Esophagus mucosa (tissue), 1 donor: Measurements from ENCODE around the gene SSUH2. TPM values are rescaled to one million over a fixed set of nuclear protein-coding genes. Genes with fewer than 3 reads are reported as not detected.
A peak's percentile ranks its signal among the peaks of the same experiment; 100 is the strongest.

Experiments
- ATAC-seq: fragments of 200-7000 bp; cut with Tn5 transposase; one replicate; pipeline ENCODE4 v1.9.1; 2020
- total RNA-seq: library from RNA; stranded (reverse); gene quantifications from one replicate; pipeline ENCODE4 v1.2.4, GENCODE V29; 2023
- donor health status: DM: yes; HTN: yes; CAD: no.

SSUH2 gene
- total RNA-seq, 1 donor from 2014 or later = 0.36 TPM

DNA sequence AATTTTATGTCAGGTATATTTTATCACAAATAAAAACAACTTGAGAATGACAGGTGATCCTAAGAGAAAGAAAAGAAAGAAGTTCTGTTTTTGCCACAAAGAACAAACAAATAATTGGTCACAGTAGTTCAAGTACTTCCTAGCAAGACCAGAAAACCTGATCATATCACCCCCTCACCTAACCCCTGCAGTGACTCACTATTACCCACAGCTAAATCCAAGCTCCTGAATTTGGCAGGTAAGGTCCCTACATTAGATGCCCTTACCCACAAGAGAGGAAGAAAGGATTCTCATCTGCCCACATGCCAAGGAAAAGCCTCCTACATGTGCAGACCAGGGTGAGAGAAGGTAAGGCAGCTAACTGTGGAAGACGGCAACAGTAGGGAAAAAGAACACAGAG is 4.4 kb downstream of the SSUH2 start:
- ATAC-seq = no peak

DNA sequence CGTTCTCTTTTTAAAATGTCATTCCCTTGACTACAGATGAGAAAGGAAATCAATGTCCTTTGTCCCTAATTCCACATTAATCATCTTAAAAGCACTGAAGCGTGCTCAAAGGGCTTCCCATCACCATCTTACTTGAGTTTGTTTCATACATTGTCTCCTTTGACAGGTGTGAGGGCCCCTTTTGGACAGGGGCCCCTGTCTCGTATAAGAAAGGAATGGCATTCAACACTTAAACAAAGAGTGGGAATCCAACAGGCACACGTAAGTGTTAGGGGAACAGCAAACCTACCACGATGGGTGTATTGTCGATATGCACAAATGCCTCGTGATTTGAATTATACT is 5.0 kb downstream of the SSUH2 start:
- no peak for ATAC-seq

DNA sequence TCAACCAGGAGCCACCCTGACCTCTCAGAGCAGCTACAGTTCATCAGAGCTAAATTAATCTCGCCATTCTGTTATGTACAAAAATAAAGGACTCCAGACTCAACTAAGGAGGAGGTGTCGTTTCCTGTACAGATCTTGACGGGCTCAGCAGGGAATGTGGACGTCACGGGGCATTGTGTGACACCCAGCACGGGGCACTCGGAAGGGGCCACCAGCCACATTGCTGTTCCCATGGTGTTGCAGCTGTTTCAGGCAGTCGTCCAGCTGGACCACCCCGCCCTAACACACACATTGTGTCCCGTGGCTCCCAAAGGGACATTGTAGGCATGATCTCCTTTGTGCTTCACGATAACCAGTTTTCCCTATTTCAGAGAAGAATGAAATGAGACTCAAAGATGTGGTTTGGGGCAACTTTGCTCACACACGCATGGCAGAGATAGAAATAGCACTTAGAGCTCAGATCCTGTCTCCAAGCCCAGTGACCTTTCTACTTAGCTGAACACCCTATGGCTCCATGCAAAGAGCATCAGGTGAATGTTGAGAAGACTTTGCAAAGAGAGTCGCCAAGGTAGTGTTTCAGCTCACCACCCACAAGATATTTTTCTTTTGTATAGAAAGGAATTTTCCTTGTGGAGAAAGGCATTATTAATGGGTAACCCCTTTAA is 5.5 kb downstream of the SSUH2 start:
- ATAC-seq = peak; percentile 23

DNA sequence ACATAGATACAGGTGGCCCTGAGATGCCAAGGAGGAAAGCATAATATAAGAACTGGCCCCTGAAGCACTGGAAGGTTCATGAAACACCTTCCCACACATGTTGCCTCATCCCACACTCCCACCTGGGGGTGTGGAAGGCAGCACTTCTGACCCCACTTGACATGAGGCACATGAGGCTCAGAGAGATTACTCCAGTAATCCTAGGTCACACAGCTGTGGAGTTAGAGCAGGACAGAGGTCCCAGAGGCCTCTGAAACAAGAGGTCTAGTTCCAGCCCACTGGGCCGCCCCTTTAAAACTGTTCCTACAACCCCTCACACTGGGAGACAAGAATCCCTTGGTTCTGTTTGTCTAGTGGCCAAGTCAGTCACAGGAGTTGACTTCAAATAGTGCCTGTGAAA is 7.2 kb downstream of the SSUH2 start:
- ATAC-seq = no peak

DNA sequence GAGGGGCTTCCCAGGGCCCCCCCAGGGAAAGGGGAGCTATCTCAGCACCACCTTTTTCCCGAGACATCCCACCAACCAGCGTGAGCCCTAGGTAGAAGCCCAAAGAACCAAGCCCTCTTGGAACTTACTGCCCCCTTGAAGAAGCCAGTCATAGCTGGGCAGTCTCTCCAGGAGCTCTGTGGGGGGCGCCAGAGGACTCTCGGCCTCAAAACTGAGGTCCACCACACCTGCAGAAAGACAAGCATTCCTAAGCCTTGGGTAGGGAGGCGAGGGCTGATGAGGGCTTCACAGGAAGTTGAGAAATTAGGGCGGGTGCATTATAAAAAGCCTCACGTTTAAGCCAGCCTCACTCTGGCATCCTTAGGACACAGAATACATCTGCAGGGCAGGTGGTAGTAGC is 9.0 kb downstream of the SSUH2 start:
- no peak for ATAC-seq

DNA sequence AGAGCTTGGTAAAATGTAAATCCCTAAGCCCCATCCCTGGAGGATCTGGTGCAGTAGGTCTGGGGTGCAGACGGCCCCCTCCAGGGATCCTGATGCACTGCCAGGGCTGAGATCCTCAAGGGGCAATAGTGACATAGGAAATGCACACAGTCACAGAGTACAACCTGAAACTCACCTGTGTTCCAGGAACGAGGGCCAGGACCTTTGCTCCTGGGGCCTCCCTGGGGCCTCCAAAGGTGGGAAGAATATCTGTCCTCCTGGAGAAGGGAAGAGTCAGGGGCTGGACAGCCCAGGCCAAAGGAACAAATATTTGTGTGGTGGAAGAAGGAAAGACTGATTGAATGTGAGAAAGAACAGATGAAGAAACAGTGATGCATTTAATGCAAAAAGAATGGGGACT is 9.5 kb downstream of the SSUH2 start:
- no peak for ATAC-seq

DNA sequence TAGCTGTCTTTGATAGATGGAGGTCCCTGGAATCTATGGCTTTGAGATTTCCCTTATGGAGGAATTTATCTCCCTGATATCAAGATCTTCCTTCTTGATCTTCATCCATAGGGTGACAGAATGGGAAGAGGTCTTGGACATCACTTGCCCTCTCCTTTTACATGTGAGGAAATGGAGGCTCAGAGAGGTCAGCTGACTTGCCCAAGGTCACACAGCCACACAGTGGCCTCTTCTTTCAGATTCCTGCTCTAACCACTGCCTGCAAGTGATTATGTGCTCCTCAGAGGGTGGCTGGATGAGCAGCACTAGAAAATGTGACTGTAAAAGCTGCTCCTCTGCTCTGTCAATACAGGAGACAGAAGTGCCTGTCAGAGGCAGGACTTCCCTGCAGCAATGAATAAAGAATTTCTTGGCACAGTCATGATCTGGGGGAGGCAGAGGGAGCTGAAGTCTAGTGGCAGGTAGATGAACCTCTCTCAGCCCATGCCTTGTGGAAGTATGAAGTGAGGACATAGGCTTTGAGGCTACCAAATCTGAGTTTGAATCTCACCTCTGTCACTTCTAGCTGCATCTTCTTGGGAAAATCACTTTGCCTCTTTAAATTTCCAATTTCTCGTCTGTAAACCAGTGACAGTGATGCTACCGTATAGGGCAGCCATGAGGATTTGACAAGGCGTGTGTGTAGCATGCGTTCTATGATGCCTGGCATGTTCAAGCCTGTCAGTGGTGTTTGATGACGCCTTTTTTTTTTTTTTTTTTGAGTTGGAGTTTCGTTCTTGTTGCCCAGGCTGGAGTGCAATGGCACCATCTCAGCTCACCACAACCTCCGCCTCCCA is 12.0 kb downstream of the SSUH2 start:
- peak; percentile 73 for ATAC-seq

DNA sequence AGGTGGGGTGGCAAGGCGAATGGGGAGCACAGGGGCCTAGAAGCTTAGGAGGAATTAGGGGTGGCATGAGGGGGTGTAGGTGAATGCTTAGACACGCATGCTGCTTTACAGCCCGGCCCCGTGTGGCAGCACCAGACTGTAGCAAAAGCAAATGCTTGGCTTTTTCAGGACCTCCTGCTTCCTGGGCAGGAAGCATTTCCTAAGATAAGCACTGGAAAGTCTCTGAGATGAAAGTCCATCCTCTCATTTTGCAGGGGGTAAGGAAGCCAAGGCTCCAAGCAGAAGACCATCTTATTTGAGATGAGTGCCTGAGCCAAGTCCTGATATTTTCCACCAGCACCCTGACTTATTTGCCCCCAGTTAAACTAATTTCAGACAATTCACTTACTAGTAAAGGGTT is 12.9 kb downstream of the SSUH2 start:
- no peak for ATAC-seq

DNA sequence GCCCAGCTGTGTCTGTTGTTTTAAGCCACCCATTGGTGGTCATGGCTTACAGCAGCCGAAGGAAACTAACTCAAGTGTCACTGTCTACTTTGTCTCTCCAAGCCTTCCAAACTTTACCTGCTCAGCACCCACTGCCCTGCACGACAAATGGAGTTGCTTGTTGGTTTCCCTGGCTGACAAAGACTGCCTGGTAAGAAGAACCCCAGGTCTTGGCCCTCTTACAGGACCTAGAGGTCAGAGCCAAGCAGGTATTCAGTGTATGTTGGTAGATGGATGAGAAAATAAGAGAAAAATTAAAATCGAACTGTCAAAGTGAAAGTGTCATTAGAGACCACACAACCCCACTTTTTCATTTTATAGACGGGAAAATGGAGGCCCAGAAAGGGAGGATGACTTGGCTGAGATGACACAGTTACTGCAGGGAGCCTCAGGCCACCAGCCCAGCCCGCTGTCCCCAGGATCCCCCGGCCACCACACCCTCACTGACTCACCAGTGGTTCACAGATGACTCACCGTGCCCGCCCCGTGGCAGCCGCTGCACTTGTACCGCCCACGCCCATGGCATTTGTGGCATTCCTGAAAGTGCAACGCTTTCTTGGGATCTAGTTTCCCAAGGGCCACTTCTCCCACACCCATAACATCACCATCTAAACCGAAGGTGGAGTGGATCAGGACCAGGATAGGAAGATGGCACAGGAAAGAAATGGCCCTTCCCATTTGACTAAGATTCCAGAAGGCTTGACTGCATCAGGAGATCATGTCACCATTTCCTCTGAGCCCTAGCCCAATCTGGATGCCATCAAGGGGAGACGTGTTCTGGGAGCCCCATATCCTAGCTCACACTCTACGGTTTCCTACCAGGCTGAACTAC is 15.2 kb downstream of the SSUH2 start:
- peak; percentile 96 for ATAC-seq

DNA sequence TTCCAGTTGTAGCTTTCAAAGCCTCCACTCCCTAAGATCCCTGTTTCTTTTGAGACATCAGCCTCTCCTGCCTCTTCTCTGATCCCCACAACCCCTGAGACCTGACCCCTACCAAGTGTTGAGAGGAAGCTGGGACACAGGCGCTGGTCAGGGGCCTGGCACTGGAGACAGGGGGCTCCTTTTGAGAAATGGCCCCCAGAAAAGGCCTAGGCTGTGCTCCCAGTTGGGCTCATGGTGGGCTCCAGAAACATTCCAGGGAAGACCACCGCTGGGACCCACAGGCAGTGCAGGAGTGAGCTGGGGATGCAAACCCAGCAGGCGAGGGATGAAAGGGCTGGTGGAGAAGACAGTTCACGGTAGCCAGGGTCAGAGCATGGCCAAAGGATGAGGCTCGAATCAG is 16.6 kb downstream of the SSUH2 start:
- no peak for ATAC-seq

DNA sequence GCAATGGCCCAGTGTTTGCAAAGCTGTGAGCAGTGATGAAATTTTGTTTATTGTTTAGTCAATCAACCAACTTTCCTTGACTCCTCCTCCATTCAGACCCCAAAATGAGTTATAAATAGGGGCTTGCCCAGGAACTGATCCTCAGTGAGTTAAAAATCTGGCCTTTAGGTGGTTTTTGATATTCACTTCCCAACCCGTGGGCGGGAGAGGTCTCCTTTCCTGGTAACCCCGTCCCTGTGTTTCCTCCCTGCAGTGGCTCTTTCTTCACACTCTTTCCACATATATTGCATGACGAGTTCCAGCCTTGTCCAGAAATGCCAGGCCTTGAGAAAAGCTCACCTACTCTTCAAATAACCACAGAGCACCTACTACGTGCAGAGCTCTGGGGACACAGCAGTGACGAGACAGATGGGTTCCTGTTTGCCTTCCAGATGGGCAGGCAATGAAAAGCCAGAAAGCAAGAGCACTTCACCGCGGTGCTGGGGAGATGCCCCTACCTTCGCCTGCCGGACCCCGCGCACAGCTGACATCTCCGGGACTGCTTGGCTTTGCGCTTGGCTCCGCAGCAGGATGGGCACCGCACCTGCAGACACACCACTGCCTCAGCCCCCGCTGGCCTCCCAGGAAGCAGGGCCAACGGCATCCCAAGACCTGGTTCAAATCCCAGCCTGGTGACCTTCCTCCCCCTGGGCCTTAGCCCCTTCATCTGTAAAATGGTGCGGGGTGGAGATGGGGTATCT is 17.2 kb downstream of the SSUH2 start:
- no peak for ATAC-seq

DNA sequence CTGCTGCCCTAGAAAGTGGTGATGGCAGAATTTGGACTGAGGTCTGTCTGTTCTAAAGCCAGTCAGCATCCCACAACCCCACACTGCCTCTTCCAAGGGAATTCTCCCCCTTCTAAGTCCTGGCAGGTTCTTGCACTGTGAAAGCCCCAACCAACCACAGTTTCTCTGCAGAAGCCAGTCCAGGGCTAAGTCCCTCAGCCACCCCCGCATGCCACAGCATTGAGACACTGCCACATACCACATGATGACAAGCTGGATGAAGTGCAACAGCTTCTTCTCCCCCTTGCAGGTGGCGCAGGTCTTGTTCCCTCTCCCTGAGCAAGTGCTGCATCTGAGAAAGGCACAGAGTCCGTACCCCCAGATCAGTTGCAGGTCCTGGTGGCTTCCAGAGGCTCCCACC is 18.6 kb downstream of the SSUH2 start:
- no peak for ATAC-seq

DNA sequence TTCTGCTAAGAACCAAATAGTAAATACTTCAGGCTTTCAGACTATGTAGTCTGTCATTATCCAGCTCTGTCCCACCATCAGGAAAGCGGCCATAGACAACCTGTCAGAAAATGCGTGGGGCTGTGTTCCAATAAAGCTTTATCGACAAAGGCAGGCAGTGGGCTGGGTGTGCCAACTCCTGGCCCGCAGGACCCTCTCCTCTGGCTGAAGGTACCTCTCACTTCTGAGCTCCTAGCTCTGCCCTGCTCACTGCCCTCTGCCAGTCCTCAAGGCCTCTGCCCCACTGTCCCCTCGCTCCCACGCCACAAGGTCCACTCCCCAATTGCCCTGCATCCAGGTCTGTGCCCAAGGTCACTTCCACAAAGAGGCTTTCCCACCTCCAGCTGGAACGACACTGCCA is 20.0 kb downstream of the SSUH2 start:
- no peak for ATAC-seq

DNA sequence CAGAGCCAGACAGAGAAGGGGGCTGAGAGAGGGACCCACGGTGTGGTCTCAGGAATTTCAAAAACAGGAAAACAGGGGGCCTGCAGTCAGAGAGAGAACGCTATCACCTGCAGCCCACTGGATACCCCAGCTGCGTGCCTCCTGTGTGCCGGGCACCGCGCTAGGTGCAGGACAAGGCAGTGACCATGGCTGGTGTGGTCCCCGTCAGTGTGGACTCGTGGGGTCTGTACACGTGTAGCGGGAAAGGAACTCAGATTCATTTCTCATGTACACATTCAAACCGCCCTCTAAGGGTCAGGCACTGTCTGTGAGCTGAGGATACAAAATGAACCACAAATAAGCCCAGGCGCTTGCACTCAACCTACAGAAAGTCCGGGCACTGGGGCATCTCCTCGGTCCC is 20.9 kb downstream of the SSUH2 start:
- no peak for ATAC-seq

DNA sequence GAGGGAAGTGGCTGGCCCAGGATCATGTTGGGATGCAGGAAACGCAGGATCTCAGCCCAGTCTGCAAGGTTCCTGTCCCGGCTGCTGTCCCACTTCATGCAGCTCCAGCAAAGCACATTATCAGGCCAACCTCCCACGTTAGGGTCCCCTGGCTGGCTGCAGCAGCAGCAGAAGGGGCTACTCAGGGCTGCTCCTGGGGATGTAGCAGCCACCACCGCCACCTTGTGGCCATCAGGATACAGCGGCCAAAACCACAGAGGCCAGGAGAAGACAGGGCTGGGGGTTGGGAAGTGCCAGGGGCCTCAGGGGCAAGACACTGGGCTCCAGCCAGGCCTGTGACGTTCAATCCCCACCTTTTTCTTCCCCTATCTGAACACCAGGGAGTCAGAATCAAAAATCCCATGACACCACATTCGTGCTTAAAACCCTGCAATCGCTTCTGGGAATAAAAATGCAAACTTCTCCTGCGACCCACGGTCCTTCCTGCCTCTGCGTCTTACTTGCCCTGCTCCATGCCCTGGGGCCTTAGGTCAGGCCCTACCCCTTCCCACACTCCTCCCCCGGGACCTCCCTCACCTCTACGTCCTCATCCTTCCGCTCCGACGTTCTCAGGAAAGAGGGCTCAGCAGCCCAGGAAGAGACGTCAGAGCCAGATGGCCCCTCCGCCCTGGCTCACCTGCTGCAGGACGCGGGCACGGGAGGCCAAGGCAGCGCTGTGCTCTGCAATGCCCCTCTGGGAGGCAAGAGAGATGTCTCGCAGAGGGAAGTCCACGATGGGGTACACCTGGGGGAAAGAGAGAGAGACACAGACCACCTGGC is 21.5 kb downstream of the SSUH2 start:
- ATAC-seq = peak; percentile 73

DNA sequence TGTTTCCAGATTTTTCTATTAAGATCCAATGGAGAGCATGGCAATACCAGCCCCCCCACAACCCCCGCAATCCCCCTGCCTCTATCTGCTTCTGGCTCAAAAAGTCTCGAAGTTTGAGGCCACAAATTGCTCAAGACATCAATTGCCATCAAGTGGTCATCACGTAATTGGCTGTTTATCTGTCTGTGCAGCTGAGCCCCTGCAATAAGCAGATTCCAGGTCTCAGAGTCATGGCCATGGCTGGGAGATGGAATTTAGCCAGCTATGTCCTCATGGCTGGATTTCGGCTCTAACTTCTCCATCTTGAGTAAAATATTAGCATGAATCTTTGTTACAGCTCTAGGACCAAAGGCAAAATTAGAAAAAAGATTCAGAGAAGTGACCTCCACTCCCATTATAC is 22.7 kb downstream of the SSUH2 start:
- ATAC-seq = no peak

DNA sequence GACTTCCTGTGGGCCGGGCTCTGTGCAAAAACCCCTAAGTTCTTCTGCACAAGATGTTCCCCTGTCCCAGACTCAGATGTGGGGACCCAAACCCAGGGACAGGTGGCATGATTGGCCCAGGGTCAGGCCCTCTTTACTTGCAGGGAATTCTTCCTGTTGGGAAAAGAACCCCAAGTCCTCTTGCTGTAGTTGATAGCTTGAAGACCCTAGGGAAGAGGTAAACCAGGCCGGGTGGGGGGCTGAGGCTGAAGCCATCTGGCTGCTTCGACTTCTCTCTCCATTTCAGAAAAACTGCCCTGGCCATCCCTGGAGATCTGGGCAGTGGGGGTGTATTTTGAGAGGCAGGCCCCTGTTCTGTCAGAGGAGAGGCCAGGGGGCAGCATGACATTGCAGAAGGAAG is 23.5 kb downstream of the SSUH2 start:
- ATAC-seq = no peak

DNA sequence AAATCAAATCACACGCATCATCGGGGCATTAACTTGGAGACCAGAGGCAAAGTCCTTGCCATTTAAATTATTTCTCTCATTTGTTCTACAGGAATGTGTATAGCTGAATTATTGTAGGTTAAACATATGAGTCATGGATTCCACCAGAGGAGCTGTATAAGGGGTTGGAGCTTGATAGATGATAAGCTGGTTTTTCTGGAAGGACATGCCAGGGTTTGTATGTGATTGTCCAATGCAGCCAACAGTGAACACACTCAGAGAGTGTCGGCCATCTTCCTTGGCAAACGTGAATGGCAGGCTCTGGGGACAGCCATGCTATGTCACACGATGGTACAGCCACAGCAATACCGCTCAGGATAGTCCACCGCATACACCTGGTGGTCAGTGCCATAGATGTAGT is 25.1 kb downstream of the SSUH2 start:
- peak; percentile 98 for ATAC-seq

DNA sequence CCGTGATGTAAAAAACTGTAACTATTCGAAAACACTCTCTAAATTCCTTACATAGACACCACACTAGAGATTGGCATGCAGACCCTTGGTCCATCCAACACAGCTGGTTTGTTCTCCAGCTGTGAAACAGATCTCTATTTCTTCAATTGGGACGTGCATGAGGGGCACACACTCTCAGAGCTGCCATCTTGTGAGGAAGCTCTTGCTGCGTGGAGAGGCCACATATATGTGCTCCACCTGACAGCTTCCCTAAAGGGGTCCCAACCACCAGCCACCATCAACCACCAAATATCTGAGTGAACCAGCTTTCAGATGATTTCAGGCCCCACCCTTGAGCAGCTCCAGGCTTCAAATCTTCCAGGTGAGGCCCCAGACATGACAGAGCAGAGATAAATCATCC is 25.6 kb downstream of the SSUH2 start:
- peak; percentile 38 for ATAC-seq

DNA sequence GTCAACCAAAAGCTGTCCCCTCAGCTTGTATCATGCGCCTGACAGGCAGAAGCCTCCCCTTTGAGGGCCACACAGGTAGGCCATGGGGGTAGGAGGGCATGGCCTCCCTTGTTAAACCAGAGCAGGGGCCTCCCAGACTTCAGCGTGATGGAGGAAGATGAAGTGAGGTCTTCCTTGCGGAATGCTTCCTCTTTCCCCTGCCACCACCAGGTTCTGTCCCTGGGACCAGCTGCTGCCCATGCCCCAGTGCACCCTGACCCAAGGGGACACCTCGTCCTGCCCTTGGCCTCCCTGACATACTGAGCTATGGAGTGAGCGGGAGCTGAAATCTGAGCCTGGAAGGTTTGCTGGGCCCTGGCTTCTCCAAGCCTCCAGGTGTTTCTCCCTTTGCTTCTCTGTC is 26.7 kb downstream of the SSUH2 start:
- ATAC-seq = no peak

DNA sequence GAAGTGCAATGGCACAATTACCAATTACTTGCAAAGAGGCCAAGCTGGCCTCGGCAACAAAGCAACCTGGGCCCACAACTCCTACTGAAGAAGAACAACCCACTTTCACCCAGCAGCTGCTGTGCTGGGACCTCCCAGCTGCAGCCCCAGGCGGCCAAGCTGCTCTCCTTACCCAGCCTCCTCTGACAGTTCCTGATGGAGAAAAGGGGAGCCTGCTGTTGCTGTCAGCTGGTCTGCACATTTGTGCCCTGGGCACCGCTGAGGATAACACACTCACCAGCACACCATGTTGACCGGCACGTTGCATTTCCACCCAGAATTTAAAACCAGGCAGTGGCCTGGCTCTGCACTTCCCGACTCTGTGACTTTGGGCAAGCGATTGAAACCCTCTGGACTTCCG is 33.6 kb downstream of the SSUH2 start:
- ATAC-seq = peak; percentile 17
